ENCODE measurements around the gene ZNF655.

Gene ZNF655

GRCh38 chr7:99616359-99617191, 58.1 kb downstream of the ZNF655 start, which contains the start of gene ZSCAN25 (continued):
- TF ChIP-seq ZNF488 (tag by site-specific recombination; IDR thresholded peaks at IDR 0.05): no peak
- TF ChIP-seq ZNF423 (tag by site-specific recombination; IDR thresholded peaks at IDR 0.05): no peak
- TF ChIP-seq BCL6B (tag by site-specific recombination; IDR thresholded peaks at IDR 0.05): no peak
- TF ChIP-seq HIC1 (tag by site-specific recombination; IDR thresholded peaks at IDR 0.05): no peak
- no peak for TF ChIP-seq TCF7L2 (IDR thresholded peaks at IDR 0.05; ENCODE audit: borderline replicate concordance, low read depth, low read length)
- no peak for TF ChIP-seq GLI2 (tag by site-specific recombination; IDR thresholded peaks at IDR 0.05; ENCODE audit: borderline replicate concordance, low read depth)
- TF ChIP-seq ZNF792 (tag by site-specific recombination; IDR thresholded peaks at IDR 0.05): 0 out of 2 replicates have a peak, but pooled peaks have one; percentile 6
- TF ChIP-seq ZNF148 (tag by site-specific recombination; IDR thresholded peaks at IDR 0.05; ENCODE audit: borderline replicate concordance): 0 out of 2 replicates have a peak, but pooled peaks have one; percentile 45
- TF ChIP-seq ZNF560 (tag by site-specific recombination; IDR thresholded peaks at IDR 0.05; ENCODE audit: borderline replicate concordance): no peak
- TF ChIP-seq ZNF624 (tag by site-specific recombination; IDR thresholded peaks at IDR 0.05): no peak
- peak; percentile 87 for TF ChIP-seq SCRT2 (tag by site-specific recombination; IDR thresholded peaks at IDR 0.05)
- TF ChIP-seq ZNF324 (tag by site-specific recombination; IDR thresholded peaks at IDR 0.05): peak; percentile 79; the same call in 1 of the 2 replicates
- peak; percentile 18; the same call in 1 of the 2 replicates for TF ChIP-seq ZNF184 (tag by site-specific recombination; IDR thresholded peaks at IDR 0.05)
- no peak for TF ChIP-seq ZNF621 (tag by site-specific recombination; IDR thresholded peaks at IDR 0.05)
- TF ChIP-seq ZSCAN5A (tag by site-specific recombination; IDR thresholded peaks at IDR 0.05): 0 out of 2 replicates have a peak, but pooled peaks have one; percentile 33
- TF ChIP-seq ZNF501 (tag by site-specific recombination; IDR thresholded peaks at IDR 0.05): peak; percentile 95
- TF ChIP-seq EGR2 (tag by site-specific recombination; IDR thresholded peaks at IDR 0.05; ENCODE audit: low read depth): no peak
- no peak for TF ChIP-seq ZNF544 (tag by site-specific recombination; IDR thresholded peaks at IDR 0.05)
- TF ChIP-seq ZNF76 (tag by site-specific recombination; IDR thresholded peaks at IDR 0.05; ENCODE audit: borderline replicate concordance, low read depth): peak; percentile 78
- TF ChIP-seq ZNF354C (tag by site-specific recombination; IDR thresholded peaks at IDR 0.05; ENCODE audit: borderline replicate concordance, low read depth): no peak
- TF ChIP-seq PRDM2 (tag by site-specific recombination; IDR thresholded peaks at IDR 0.05; ENCODE audit: borderline replicate concordance): no peak
- no peak for TF ChIP-seq ZSCAN16 (tag by site-specific recombination; IDR thresholded peaks at IDR 0.05)
- TF ChIP-seq ZBTB1 (tag by site-specific recombination; IDR thresholded peaks at IDR 0.05): no peak
- no peak for TF ChIP-seq ZNF239 (tag by site-specific recombination; IDR thresholded peaks at IDR 0.05)

Measured in HEK293 (cell line).